A549 (cell line): Measurements from ENCODE around the gene MST1. TPM values are rescaled to one million over a fixed set of nuclear protein-coding genes. Genes with fewer than 3 reads are reported as not detected.

Source experiments
- ATAC-seq, 2 experiments: fragments of 200-7000 bp in 1 of 2; fragments of >200 bp in 1 of 2; cut with Nextera tagmentation in 1 of 2; cut with Tn5 transposase in 1 of 2; 3 replicates each; pipeline versions ENCODE4 v1.8.0 to v1.9.1; 2018 to 2020; ENCODE audit warnings: mild to moderate bottlenecking in 1 of 2, moderate library complexity in 1 of 2
- CTCF ChIA-PET: fragments of 300-600 bp; sonication (Branson Sonifier 250); formaldehyde crosslinking; extraction: SDS; loops from one replicate; lab custom pipeline; 2021; ENCODE audit warnings: antibody characterized with exemption, inconsistent platforms; lab: Yijun Ruan, JAX
- POLR2A ChIA-PET: fragments of 350-600 bp; formaldehyde crosslinking; extraction: SDS; loops from one replicate; lab custom pipeline; 2021; ENCODE audit warnings: antibody characterized with exemption, inconsistent platforms; lab: Yijun Ruan, JAX
- DNase-seq, 2 experiments: peaks; one replicate each; pipeline versions ENCODE4 v3.0.0 to v3.0.0-alpha.2; 2011 to 2016; ENCODE audit warnings: low read depth in 1 of 2, low spot score in 1 of 2
- FAIRE-seq: peaks from 2 replicates; lab custom pipeline; 2011; peaks lifted over from hg19 to GRCh38; lab: Jason Lieb, UNC
- H3K27ac ChIP-seq, 2 experiments: fragments of >200 bp; sonication (Bioruptor Twin); formaldehyde crosslinking; 3 replicates each; pipeline ENCODE4 v1.5.1; 2016 to 2017
- H3K4me1 ChIP-seq: fragments of >200 bp; sonication (Bioruptor Twin); formaldehyde crosslinking; 3 replicates; pipeline ENCODE4 v1.6.1; 2016
- H3K4me2 ChIP-seq: fragments of >200 bp; sonication (Bioruptor Twin); formaldehyde crosslinking; 3 replicates; pipeline ENCODE4 v1.6.1; 2016
- H3K4me3 ChIP-seq: fragments of >200 bp; sonication (Bioruptor Twin); formaldehyde crosslinking; 3 replicates; pipeline ENCODE4 v1.5.1; 2016
- H3K9me3 ChIP-seq: fragments of >200 bp; sonication (Bioruptor Twin); formaldehyde crosslinking; 3 replicates; pipeline ENCODE4 v1.6.1; 2016
- CBX8 ChIP-seq: fragments of 200-600 bp; sonication (generic); IDR thresholded peaks from 2 replicates; pipeline ENCODE4 v1.6.1; 2016
- CHD4 ChIP-seq: fragments of 200-600 bp; sonication (generic); IDR thresholded peaks from 2 replicates; pipeline ENCODE4 v1.6.1; 2016; ENCODE audit warnings: antibody characterized with exemption, mild to moderate bottlenecking, borderline replicate concordance
- CTCF ChIP-seq: fragments of >200 bp; sonication (Bioruptor Twin); formaldehyde crosslinking; IDR thresholded peaks from 3 replicates; pipeline ENCODE4 v1.5.1; 2016
- EHF ChIP-seq: fragments of 250-450 bp; sonication (Bioruptor Pico); IDR thresholded peaks from 2 replicates; pipeline ENCODE4 v1.5.0; 2020; ENCODE audit warnings: mild to moderate bottlenecking
- ELK1 ChIP-seq: fragments of 150-350 bp; IDR thresholded peaks from 2 replicates; pipeline ENCODE4 v1.6.1; 2014; ENCODE audit warnings: low read depth, mild to moderate bottlenecking, low read length
- EP300 ChIP-seq, 2 experiments: fragments of >200 bp; sonication (Bioruptor Twin); formaldehyde crosslinking; IDR thresholded peaks; 2 replicates in 1 of 2; 3 replicates in 1 of 2; pipeline ENCODE4 v1.6.1; 2016 to 2017
- FOSB ChIP-seq: fragments of 250-450 bp; sonication (Bioruptor Pico); IDR thresholded peaks from 2 replicates; pipeline ENCODE4 v1.5.0; 2020; ENCODE audit warnings: mild to moderate bottlenecking, moderate library complexity
- FOSL2 ChIP-seq, 2 experiments: fragments of 450-650 bp in 1 of 2; fragments of >200 bp in 1 of 2; sonication (Bioruptor Twin) in 1 of 2; formaldehyde crosslinking; IDR thresholded peaks; 2 replicates each; pipeline versions ENCODE4 v1.5.0 to v1.6.1; 2016 to 2020; ENCODE audit warnings: mild to moderate bottlenecking in 1 of 2, moderate library complexity in 1 of 2
- FOXS1 ChIP-seq: fragments of 250-450 bp; sonication (Bioruptor Pico); IDR thresholded peaks from 2 replicates; pipeline ENCODE4 v1.5.0; 2020; ENCODE audit warnings: mild to moderate bottlenecking, moderate library complexity
- HDAC2 ChIP-seq: fragments of 200-600 bp; sonication (generic); IDR thresholded peaks from 2 replicates; pipeline ENCODE4 v1.6.1; 2016
- HES2 ChIP-seq: fragments of >200 bp; sonication (Bioruptor Twin); formaldehyde crosslinking; IDR thresholded peaks from 2 replicates; pipeline ENCODE4 v1.6.1; 2016
- HEYL ChIP-seq: fragments of 250-450 bp; sonication (Bioruptor Pico); IDR thresholded peaks from 2 replicates; pipeline ENCODE4 v1.8.0; 2021; ENCODE audit warnings: mild to moderate bottlenecking, moderate library complexity
- HOXA7 ChIP-seq: fragments of 250-450 bp; sonication (Bioruptor Pico); IDR thresholded peaks from 2 replicates; pipeline ENCODE4 v1.5.0; 2020; ENCODE audit warnings: mild to moderate bottlenecking, moderate library complexity
- JUN ChIP-seq, 2 experiments: fragments of >200 bp; sonication (Bioruptor Twin); formaldehyde crosslinking; IDR thresholded peaks; 2 replicates in 1 of 2; 3 replicates in 1 of 2; pipeline ENCODE4 v1.6.1; 2016 to 2017
- JUNB ChIP-seq: fragments of >200 bp; sonication (Bioruptor Twin); formaldehyde crosslinking; IDR thresholded peaks from 2 replicates; pipeline ENCODE4 v1.6.1; 2016
- KDM5A ChIP-seq: fragments of 200-600 bp; sonication (generic); IDR thresholded peaks from 2 replicates; pipeline ENCODE4 v1.6.1; 2016; ENCODE audit warnings: antibody characterized with exemption, mild to moderate bottlenecking
- NR3C1 ChIP-seq: fragments of >200 bp; sonication (Bioruptor Twin); formaldehyde crosslinking; IDR thresholded peaks from 3 replicates; pipeline ENCODE4 v1.6.1; 2017
- PBX3 ChIP-seq: IDR thresholded peaks from 2 replicates; pipeline ENCODE4 v1.6.1; 2012
- POLR2AphosphoS2 ChIP-seq: conservative IDR thresholded peaks from 2 replicates; pipeline ENCODE4 v1.6.1; 2012; ENCODE audit warnings: low read length, improper control_type of control experiment, inconsistent platforms
- RAD21 ChIP-seq, 2 experiments: fragments of >200 bp in 1 of 2; sonication (Bioruptor Twin) in 1 of 2; formaldehyde crosslinking in 1 of 2; IDR thresholded peaks in 1 of 2; conservative IDR thresholded peaks in 1 of 2; 2 replicates in 1 of 2; 3 replicates in 1 of 2; pipeline ENCODE4 v1.6.1; 2012 to 2018; ENCODE audit warnings: inconsistent platforms in 1 of 2
- RCOR1 ChIP-seq: fragments of 150-350 bp; IDR thresholded peaks from 2 replicates; pipeline ENCODE4 v1.6.1; 2014; ENCODE audit warnings: antibody characterized with exemption, low read length, low read depth
- REST ChIP-seq: fragments of 200-600 bp; sonication (generic); IDR thresholded peaks from 2 replicates; pipeline ENCODE4 v1.6.1; 2016; ENCODE audit warnings: antibody characterized with exemption, mild to moderate bottlenecking, moderate library complexity
- RFX5 ChIP-seq: fragments of 450-650 bp; IDR thresholded peaks from 2 replicates; pipeline ENCODE4 v1.7.1; 2014; ENCODE audit warnings: antibody characterized with exemption, mild to moderate bottlenecking, moderate library complexity
- SMC3 ChIP-seq: fragments of >200 bp; sonication (Bioruptor Twin); formaldehyde crosslinking; IDR thresholded peaks from 3 replicates; pipeline ENCODE4 v1.6.1; 2018; ENCODE audit warnings: inconsistent platforms
- SREBF2 ChIP-seq: fragments of 450-650 bp; IDR thresholded peaks from 2 replicates; pipeline ENCODE4 v1.6.1; 2014; ENCODE audit warnings: mild to moderate bottlenecking, moderate library complexity
- TFCP2L1 ChIP-seq: fragments of 250-450 bp; sonication (Bioruptor Pico); IDR thresholded peaks from 2 replicates; pipeline ENCODE4 v1.5.0; 2021; ENCODE audit warnings: mild to moderate bottlenecking
- TP53 ChIP-seq: fragments of 250-450 bp; sonication (Bioruptor Pico); IDR thresholded peaks from 2 replicates; pipeline ENCODE4 v1.5.0; 2021; ENCODE audit warnings: mild to moderate bottlenecking, moderate library complexity
- ZSCAN20 ChIP-seq: fragments of 250-450 bp; sonication (Bioruptor Pico); IDR thresholded peaks from 2 replicates; pipeline ENCODE4 v1.8.0; 2022; ENCODE audit warnings: mild to moderate bottlenecking, moderate library complexity
- whole genome bisulfite sequencing: methylation state at CpG from one replicate; pipeline ENCODE4 v1.1.6; 2017; ENCODE audit errors: missing lambda C conversion rate; 5-methylcytosine and 5-hydroxymethylcytosine counted together
- polyA plus RNA-seq, 4 experiments: library from polyadenylated mRNA; depleted of rRNA in 3 of 4; stranded (reverse); fragments of >200 nt; fragmentation: RNase III in 1 of 4; extraction: RNeasy Plus Mini Kit Qiagen cat#74134 plus additional on column Dnase treatment in 1 of 4; gene quantifications; 2 replicates in 3 of 4; 3 replicates in 1 of 4; pipeline ENCODE4 v1.2.3, GENCODE V29; 2011 to 2017

The MST1 gene
- polyA plus RNA-seq, 2 of the 4 experiments (the other 2 are of a cell fraction) = 3.6 to 4.9 TPM

GRCh38 chr3:49646236-49646635, 43.0 kb downstream of the MST1 start:
- Histone ChIP-seq H3K4me1 (no peaks in the 10 kb centered on the region), H3K4me2 (no peak overlapping the region), H3K27ac (no peak overlapping the region)
- TF ChIP-seq CBX8 (no peak), JUN (IDR thresholded peaks at IDR 0.05) (no peak), EP300 (IDR thresholded peaks at IDR 0.05) (no peak), POLR2AphosphoS2 (no peak), FOXS1 (CRISPR knock-in tag) (no peak), KDM5A (no peak), TP53 (CRISPR knock-in tag) (no peak), CTCF (no peak), JUNB (no peak), HOXA7 (CRISPR knock-in tag) (no peak)
- TF ChIP-seq, all 56 proteins: peak for 0
- DNase-seq (no peak), FAIRE-seq (no peak), ATAC-seq (no peak)
- POLR2A ChIA-PET = no interaction called here
- CTCF ChIA-PET = interaction anchor here (2.3 kb wide), 1 partner anchor 107 kb away, joined by 6 read pairs; no protein-coding TSS in a partner anchor
- Histone ChIP-seq H3K4me3 (no peak overlapping the region), H3K9me3 (no peaks in the 10 kb centered on the region)
- 67% methylated on average over 3 of the region's 3 CpGs for WGBS

GRCh38 chr3:49644684-49645083, 44.6 kb downstream of the MST1 start:
- no peak overlapping the region for H3K4me3 ChIP-seq
- WGBS = 66% methylated on average over 7 of the region's 8 CpGs
- no peaks in the 10 kb centered on the region for H3K9me3 ChIP-seq
- no peaks in the 10 kb centered on the region for H3K4me1 ChIP-seq
- TF ChIP-seq RFX5 (no peak), EHF (CRISPR knock-in tag) (no peak), HEYL (CRISPR knock-in tag) (no peak), ELK1 (no peak), ZSCAN20 (no peak), NR3C1 (no peak), HES2 (no peak), TFCP2L1 (CRISPR knock-in tag) (no peak), CHD4 (no peak), FOSL2 (IDR thresholded peaks at IDR 0.05) (no peak), FOSL2 (CRISPR knock-in tag; IDR thresholded peaks at IDR 0.05) (no peak), PBX3 (no peak)
- no peak for ATAC-seq
- POLR2A ChIA-PET = no interaction called here
- no peak for DNase-seq
- CTCF ChIA-PET = interaction anchor here (1.8 kb wide), 1 partner anchor 106 kb away, joined by 8 read pairs; no protein-coding TSS in a partner anchor
- FAIRE-seq = no peak
- no peak overlapping the region for H3K27ac ChIP-seq
- no peak overlapping the region for H3K4me2 ChIP-seq

GRCh38 chr3:49642708-49643145, 46.5 kb downstream of the MST1 start:
- DNase-seq (no peak), FAIRE-seq (no peak), ATAC-seq (no peak)
- Histone ChIP-seq H3K9me3 (no peaks in the 10 kb centered on the region), H3K4me3 (no peak overlapping the region), H3K4me2 (no peak overlapping the region), H3K4me1 (peaks cover 10% of the 10 kb centered on the region; the same call in 2 of the 3 replicates), H3K27ac (no peak overlapping the region)
- ChIA-PET POLR2A (no interaction called here), CTCF (interaction anchor here (1.3 kb wide), 1 partner anchor 29 kb away, joined by 5 read pairs; no protein-coding TSS in a partner anchor)
- 60% methylated on average over 1 of the region's 9 CpGs for WGBS
- TF ChIP-seq REST (no peak), RAD21 (conservative IDR thresholded peaks at IDR 0.05 in 1 of 2, IDR thresholded peaks at IDR 0.05 in 1 of 2) (no peak), HDAC2 (no peak), FOSB (CRISPR knock-in tag) (no peak), RCOR1 (no peak), SMC3 (no peak), SREBF2 (no peak), PBX3 (no peak)
